HepG2 (cell line): ENCODE results near the gene DYNC2LI1. TPM values are rescaled to one million over a fixed set of nuclear protein-coding genes. Genes with fewer than 3 reads are reported as not detected.

Experiments used
- ATAC-seq: fragments of 200-7000 bp; cut with Tn5 transposase; 3 replicates; pipeline ENCODE4 v1.9.1; 2020; ENCODE audit warnings: mild to moderate bottlenecking, moderate library complexity
- BruUV-seq: library from RNA; stranded (reverse); fragments of 400-500 nt; replicated peaks from 2 replicates; lab custom pipeline; 2021; lab: Mats Ljungman, UMichigan
- CTCF ChIA-PET: fragments of 300-600 bp; formaldehyde crosslinking; extraction: SDS; loops from one replicate; lab custom pipeline; 2021; ENCODE audit warnings: low total read pairs, inconsistent platforms, low intra/inter-chr PET ratio; lab: Yijun Ruan, JAX
- POLR2A ChIA-PET: fragments of 350-600 bp; sonication (Branson Sonifier 250); formaldehyde crosslinking; loops from one replicate; lab custom pipeline; 2020; ENCODE audit warnings: antibody characterized with exemption, inconsistent platforms; lab: Yijun Ruan, JAX
- DNase-seq: peaks from one replicate; pipeline ENCODE4 v3.0.0-alpha.2; 2015; ENCODE audit warnings: low spot score
- FAIRE-seq: peaks from 3 replicates; lab custom pipeline; 2011; peaks lifted over from hg19 to GRCh38; lab: Jason Lieb, UNC
- H2AFZ ChIP-seq: one replicate; pipeline ENCODE4 v1.6.1; 2011; ENCODE audit warnings: low read length, inconsistent platforms
- H3K27ac ChIP-seq: fragments of 300-600 bp; 3 replicates; pipeline ENCODE4 v1.8.0; 2011; ENCODE audit warnings: mixed run types, mild to moderate bottlenecking, mixed read lengths, low read length, inconsistent platforms; ENCODE audit not compliant: insufficient read depth; ENCODE audit errors: extremely low read length
- H3K27me3 ChIP-seq, 2 experiments: fragments of 200-600 bp in 1 of 2; 2 replicates in 1 of 2; 3 replicates in 1 of 2; pipeline versions ENCODE4 v1.6.0 to v1.8.0; 2011; ENCODE audit warnings: low read length in 2 of 2, mild to moderate bottlenecking in 2 of 2, moderate library complexity in 2 of 2, inconsistent platforms in 1 of 2; ENCODE audit not compliant: insufficient read depth in 2 of 2, control insufficient read depth in 1 of 2
- H3K36me3 ChIP-seq, 2 experiments: fragments of 200-600 bp in 1 of 2; replicated peaks in 1 of 2; 2 replicates in 1 of 2; 3 replicates in 1 of 2; pipeline versions ENCODE4 v1.5.1 to v1.8.0; 2011; ENCODE audit warnings: low read length in 2 of 2, inconsistent platforms in 1 of 2; ENCODE audit not compliant: insufficient read depth in 2 of 2, control insufficient read depth in 1 of 2
- H3K4me1 ChIP-seq: 2 replicates; pipeline ENCODE4 v1.5.1; 2012; ENCODE audit warnings: low read length, inconsistent platforms; ENCODE audit not compliant: insufficient read depth
- H3K4me2 ChIP-seq: 2 replicates; pipeline ENCODE4 v1.6.0; 2011; ENCODE audit warnings: low read depth, low read length, inconsistent platforms
- H3K4me3 ChIP-seq, 3 experiments: fragments of 200-600 bp in 1 of 3; sonication (generic), shearing (Covaris generic) in 1 of 3; replicated peaks in 1 of 3; 2 replicates each; pipeline ENCODE4 v1.5.1; 2011 to 2016; ENCODE audit warnings: low read length in 3 of 3, inconsistent platforms in 2 of 3, low read depth in 2 of 3, mild to moderate bottlenecking in 2 of 3, control low read depth in 1 of 3, mixed read lengths in 1 of 3; ENCODE audit not compliant: insufficient read depth in 1 of 3
- H3K79me2 ChIP-seq: one replicate; pipeline ENCODE4 v1.6.1; 2011; ENCODE audit warnings: low read length, inconsistent platforms; ENCODE audit not compliant: insufficient read depth
- H3K9ac ChIP-seq: 2 replicates; pipeline ENCODE4 v1.6.0; 2011; ENCODE audit warnings: mild to moderate bottlenecking, low read depth, low read length, inconsistent platforms; ENCODE audit not compliant: insufficient read depth
- H3K9me3 ChIP-seq: 2 replicates; pipeline ENCODE4 v1.5.1; 2012; ENCODE audit warnings: mild to moderate bottlenecking, low read length
- H4K20me1 ChIP-seq: 2 replicates; pipeline ENCODE4 v1.6.0; 2011; ENCODE audit warnings: inconsistent platforms, mild to moderate bottlenecking, low read length, moderate library complexity; ENCODE audit not compliant: insufficient read depth
- ARID3A ChIP-seq: IDR thresholded peaks from 2 replicates; pipeline ENCODE4 v1.6.1; 2012; ENCODE audit warnings: low read depth, low read length, improper control_type of control experiment
- CTCF ChIP-seq: sonication (generic); formaldehyde crosslinking; IDR thresholded peaks from 2 replicates; pipeline ENCODE4 v1.5.0; 2020; ENCODE audit warnings: mild to moderate bottlenecking, missing genetic modification reagents, moderate library complexity
- RAD21 ChIP-seq: fragments of 450-650 bp; formaldehyde crosslinking; IDR thresholded peaks from 2 replicates; pipeline ENCODE4 v1.5.0; 2020; ENCODE audit warnings: mild to moderate bottlenecking
- SMC3 ChIP-seq: IDR thresholded peaks from 2 replicates; pipeline ENCODE4 v1.6.1; 2011; ENCODE audit warnings: low read length, improper control_type of control experiment
- SP2 ChIP-seq: sonication (generic); formaldehyde crosslinking; IDR thresholded peaks from 2 replicates; pipeline ENCODE4 v1.5.1; 2020; ENCODE audit warnings: mild to moderate bottlenecking, missing genetic modification reagents
- STAG1 ChIP-seq: sonication (generic); formaldehyde crosslinking; IDR thresholded peaks from 2 replicates; pipeline ENCODE4 v1.4.0; 2020; ENCODE audit warnings: missing genetic modification reagents
- ZSCAN30 ChIP-seq: sonication (generic); formaldehyde crosslinking; IDR thresholded peaks from 2 replicates; pipeline ENCODE4 v1.5.0; 2020; ENCODE audit warnings: mild to moderate bottlenecking, missing genetic modification reagents
- WGBS: methylation state at CpG from one replicate; pipeline ENCODE4 v1.1.6; 2017; ENCODE audit warnings: low lambda C conversion rate; 5-methylcytosine and 5-hydroxymethylcytosine counted together
- in situ Hi-C: cut with HindIII; loops from 2 replicates; pipeline ENCODE4 v1.10.0; 2017; ENCODE audit warnings: low pct_unique_long_range_greater_than_20kb; ENCODE audit not compliant: extremely low pct_ligation_motif_present
- intact Hi-C: fragments of 100-400 bp; cut with micrococcal nuclease; formaldehyde crosslinking; loops from one replicate; pipeline ENCODE4 v1.10.0; 2022; ENCODE audit not compliant: unreplicated experiment
- polyA plus RNA-seq, 8 experiments: library from polyadenylated mRNA; depleted of rRNA in 3 of 8; stranded (reverse) in 7 of 8; unstranded in 1 of 8; fragments of >200 nt; fragmentation: Illumina TruSeq in 4 of 8; extraction: Trizol in 4 of 8; gene quantifications; 2 replicates each; pipeline versions ENCODE4 v1.2.1 to v1.2.3, GENCODE V29; 2011 to 2016; ENCODE audit warnings: low read depth in 4 of 8, missing spikeins in 1 of 8, mixed read lengths in 1 of 8; ENCODE audit not compliant: insufficient read depth in 1 of 8
- total RNA-seq, 5 experiments: library from RNA; depleted of rRNA; stranded (reverse); fragments of >200 nt; fragmentation: Illumina TruSeq; extraction: Trizol; gene quantifications; 2 replicates each; pipeline ENCODE4 v1.2.3, GENCODE V29; 2016; ENCODE audit warnings: low read depth in 1 of 5

Gene DYNC2LI1
- total and polyA plus RNA-seq, 2 of the 13 experiments (the other 11 are each of a cell fraction or from before 2014, with no cell fraction given), result 16.9 to 23.2 TPM

GRCh38 chr2:43798300-43798699 lies 24.5 kb downstream of the DYNC2LI1 start:
- FAIRE-seq (no peak), ATAC-seq (peak; percentile 84), DNase-seq (no peak)
- H4K20me1 ChIP-seq, result no peaks in the 10 kb centered on the region
- H3K79me2 ChIP-seq, result no peaks in the 10 kb centered on the region
- no peaks in the 10 kb centered on the region for H3K9me3 ChIP-seq
- peak; percentile 75 for TF ChIP-seq ARID3A
- peak; percentile 68 for TF ChIP-seq CTCF (CRISPR knock-in tag)
- TF ChIP-seq ZSCAN30, result no peak
- no peak for TF ChIP-seq SP2 (CRISPR knock-in tag)
- TF ChIP-seq STAG1 (CRISPR knock-in tag), result peak; percentile 54; the same call in 1 of the 2 replicates
- TF ChIP-seq RAD21 (CRISPR knock-in tag), result peak; percentile 44; the same call in 1 of the 2 replicates
- peak; percentile 70 for TF ChIP-seq SMC3
- H2AFZ ChIP-seq, result no peak overlapping the region
- no peaks in the 10 kb centered on the region for H3K36me3 ChIP-seq
- H3K9ac ChIP-seq, result no peak overlapping the region
- 43% methylated on average over 4 of the region's 4 CpGs for WGBS
- no peak overlapping the region for H3K4me2 ChIP-seq
- no peak overlapping the region for H3K27ac ChIP-seq
- ChIA-PET POLR2A (interaction anchor here (0.8 kb wide), 1 partner anchor 54 kb away, joined by 4 read pairs; no protein-coding TSS in a partner anchor), CTCF (interaction anchor here (1.2 kb wide), 1 partner anchor 43 kb away, joined by 3 read pairs; no protein-coding TSS in a partner anchor)
- intact Hi-C loops, result no loop called here
- in situ Hi-C loops, result no loop called here
- no TSS peak for BruUV-seq
- no peaks in the 10 kb centered on the region for H3K27me3 ChIP-seq
- H3K4me1 ChIP-seq, result peaks cover 24% of the 10 kb centered on the region; the same call in 1 of the 2 replicates
- no peak overlapping the region for H3K4me3 ChIP-seq
